T-cell (primary cell): ENCODE results near the gene RFC2. TPM values are rescaled to one million over a fixed set of nuclear protein-coding genes. Genes with fewer than 3 reads are reported as not detected.
A peak's percentile ranks its signal among the peaks of the same experiment; 100 is the strongest.
"Not testable (repeated sequence)": the region's sequence is repeated elsewhere in the genome, so short reads cannot be mapped to it uniquely, and the experiment has no call there.

Experiments used
- ATAC-seq, 4 experiments: fragments of 200-7000 bp in 3 of 4; fragments of 150-1000 bp in 1 of 4; cut with Tn5 transposase; replicated peaks in 1 of 4; 1 replicate in 3 of 4; 2 replicates in 1 of 4; pipeline ENCODE4 v1.10.0; 2021; ENCODE audit warnings: moderate library complexity in 3 of 4, mild to moderate bottlenecking in 2 of 4, moderate number of reproducible peaks in 1 of 4
- CTCF ChIA-PET, 2 donors: fragments of 300-600 bp; sonication (Branson Sonifier 250); formaldehyde crosslinking; loops; one replicate each; lab custom pipeline; 2022; ENCODE audit warnings: antibody characterized with exemption in 2 of 2; lab: Charles Lee
- POLR2A ChIA-PET, 2 donors: fragments of 300-600 bp; sonication (Branson Sonifier 250); formaldehyde crosslinking; loops; one replicate each; lab custom pipeline; 2022; ENCODE audit warnings: antibody characterized with exemption in 2 of 2; lab: Charles Lee
- DNase-seq, 35 experiments: peaks; one replicate each; pipeline versions ENCODE4 v3.0.0 to v3.0.0-alpha.2; 2013 to 2023
- H3K27ac ChIP-seq: one replicate; pipeline ENCODE4 v1.5.1; 2013; ENCODE audit warnings: low read length
- H3K27me3 ChIP-seq, 2 experiments: replicated peaks in 1 of 2; 1 replicate in 1 of 2; 2 replicates in 1 of 2; pipeline versions ENCODE4 v1.6.1 to v1.7.0; 2013; ENCODE audit warnings: low read length in 1 of 2, mixed read lengths in 1 of 2; ENCODE audit not compliant: control insufficient read depth in 2 of 2, insufficient read depth in 2 of 2; ENCODE audit errors: extremely low read depth in 1 of 2
- H3K36me3 ChIP-seq, 2 donors: 1 replicate in 1 of 2; 2 replicates in 1 of 2; pipeline versions ENCODE4 v1.6.1 to v1.7.0; 2013; ENCODE audit warnings: low read length in 1 of 2; ENCODE audit not compliant: control insufficient read depth in 2 of 2, insufficient read depth in 1 of 2; ENCODE audit errors: extremely low read depth in 1 of 2
- H3K4me1 ChIP-seq, 2 experiments: 1 replicate in 1 of 2; 2 replicates in 1 of 2; pipeline versions ENCODE4 v1.6.1 to v1.7.0; 2013; ENCODE audit warnings: low read length in 2 of 2, mixed read lengths in 1 of 2; ENCODE audit not compliant: insufficient read depth in 2 of 2, control insufficient read depth in 1 of 2; ENCODE audit errors: extremely low read depth in 1 of 2
- H3K4me3 ChIP-seq, 2 donors: 1 replicate in 1 of 2; 2 replicates in 1 of 2; pipeline versions ENCODE4 v1.5.1 to v1.7.0; 2013; ENCODE audit warnings: mild to moderate bottlenecking in 2 of 2, low read length in 1 of 2, moderate library complexity in 1 of 2; ENCODE audit not compliant: control insufficient read depth in 1 of 2; ENCODE audit errors: extremely low read depth in 1 of 2
- H3K9me3 ChIP-seq: 2 replicates; pipeline ENCODE4 v1.7.0; 2013
- H3K27ac Mint-ChIP-seq, 2 donors: one replicate each; pipeline ENCODE4 v1.8.0; 2020 to 2021; ENCODE audit warnings: mild to moderate bottlenecking in 2 of 2, mixed read lengths in 2 of 2
- H3K27me3 Mint-ChIP-seq, 2 donors: one replicate each; pipeline ENCODE4 v1.8.0; 2021 to 2022; ENCODE audit warnings: mixed read lengths in 2 of 2
- H3K36me3 Mint-ChIP-seq: one replicate; pipeline ENCODE4 v1.8.0; 2021; ENCODE audit warnings: mixed read lengths
- H3K4me1 Mint-ChIP-seq, 3 donors: one replicate each; pipeline ENCODE4 v1.8.0; 2020 to 2022; ENCODE audit warnings: mixed read lengths in 3 of 3, mild to moderate bottlenecking in 1 of 3
- H3K4me3 Mint-ChIP-seq, 3 donors: one replicate each; pipeline ENCODE4 v1.8.0; 2020 to 2022; ENCODE audit warnings: mild to moderate bottlenecking in 3 of 3, mixed read lengths in 3 of 3, moderate library complexity in 3 of 3
- H3K9me3 Mint-ChIP-seq, 3 donors: one replicate each; pipeline ENCODE4 v1.8.0; 2020 to 2022; ENCODE audit warnings: mixed read lengths in 3 of 3
- WGBS: methylation state at CpG from one replicate; pipeline ENCODE4 v1.1.5; 2013; ENCODE audit warnings: missing lambda C conversion rate; ENCODE audit not compliant: insufficient coverage; 5-methylcytosine and 5-hydroxymethylcytosine counted together
- total RNA-seq, 35 experiments: library from RNA in 6 of 35; stranded (reverse) in 6 of 35; fragments of 120-200 nt in 1 of 35; gene quantifications; one replicate each; pipeline versions ENCODE4 v1.2.1 to v1.2.4 and lab custom pipeline; 2013 to 2026

RFC2 gene
- total RNA-seq, 5 donors from 2014 or later (not counting 1 experiment from before 2014, with no cell fraction given): 13.3 to 17.6 (median 14.8) TPM

- Mint-ChIP-seq H3K4me1 (peaks cover 16 to 23% (median 17%) of the 10 kb centered on the region in 3 donors), H3K9me3 (no peaks in the 10 kb centered on the region), H3K4me3 (peak overlapping the region in 1 of 3 donors; percentile 62), H3K36me3 (no peaks in the 10 kb centered on the region), H3K27me3 (no peaks in the 10 kb centered on the region), H3K27ac (no peak overlapping the region)
- Histone ChIP-seq H3K36me3 (no peaks in the 10 kb centered on the region), H3K27me3 (peaks cover 0 to 17% of the 10 kb centered on the region in 2 experiments), H3K27ac (no peak overlapping the region), H3K4me3 (no peak overlapping the region), H3K4me1 (peaks cover 0 to 18% of the 10 kb centered on the region in 2 experiments), H3K9me3 (no peaks in the 10 kb centered on the region)
- 72% methylated on average over 4 of the region's 8 CpGs for WGBS
- ATAC-seq (no peak), DNase-seq (no peak)
- POLR2A ChIA-PET: no interaction called here
- CTCF ChIA-PET: no interaction called here
Observed at GRCh38 chr7:74216361-74216761, 37.8 kb downstream of the RFC2 start.

- no peaks in the 10 kb centered on the region for H3K27me3 Mint-ChIP-seq
- H3K9me3 Mint-ChIP-seq: no peaks in the 10 kb centered on the region
- no peak overlapping the region for H3K4me3 Mint-ChIP-seq
- no peak overlapping the region for H3K27ac ChIP-seq
- CTCF ChIA-PET: interaction anchor here (0.6 to 0.7 kb wide), 3 partner anchors 10 to 360 kb away, joined by 3 read pairs; no protein-coding TSS in a partner anchor
- peaks cover 0 to 18% of the 10 kb centered on the region in 2 experiments for H3K4me1 ChIP-seq
- no peak overlapping the region for H3K4me3 ChIP-seq
- ATAC-seq (no peak), DNase-seq (no peak)
- POLR2A ChIA-PET: no interaction called here
- WGBS: 97% methylated on average over 9 of the region's 15 CpGs
- H3K36me3 ChIP-seq: no peaks in the 10 kb centered on the region
- H3K36me3 Mint-ChIP-seq: no peaks in the 10 kb centered on the region
- H3K4me1 Mint-ChIP-seq: peaks cover 16 to 23% (median 17%) of the 10 kb centered on the region in 3 donors
- H3K27me3 ChIP-seq: peaks cover 0 to 17% of the 10 kb centered on the region in 2 experiments
- no peak overlapping the region for H3K27ac Mint-ChIP-seq
- H3K9me3 ChIP-seq: no peaks in the 10 kb centered on the region
Observed at GRCh38 chr7:74215921-74216320, 38.3 kb downstream of the RFC2 start.

DNA sequence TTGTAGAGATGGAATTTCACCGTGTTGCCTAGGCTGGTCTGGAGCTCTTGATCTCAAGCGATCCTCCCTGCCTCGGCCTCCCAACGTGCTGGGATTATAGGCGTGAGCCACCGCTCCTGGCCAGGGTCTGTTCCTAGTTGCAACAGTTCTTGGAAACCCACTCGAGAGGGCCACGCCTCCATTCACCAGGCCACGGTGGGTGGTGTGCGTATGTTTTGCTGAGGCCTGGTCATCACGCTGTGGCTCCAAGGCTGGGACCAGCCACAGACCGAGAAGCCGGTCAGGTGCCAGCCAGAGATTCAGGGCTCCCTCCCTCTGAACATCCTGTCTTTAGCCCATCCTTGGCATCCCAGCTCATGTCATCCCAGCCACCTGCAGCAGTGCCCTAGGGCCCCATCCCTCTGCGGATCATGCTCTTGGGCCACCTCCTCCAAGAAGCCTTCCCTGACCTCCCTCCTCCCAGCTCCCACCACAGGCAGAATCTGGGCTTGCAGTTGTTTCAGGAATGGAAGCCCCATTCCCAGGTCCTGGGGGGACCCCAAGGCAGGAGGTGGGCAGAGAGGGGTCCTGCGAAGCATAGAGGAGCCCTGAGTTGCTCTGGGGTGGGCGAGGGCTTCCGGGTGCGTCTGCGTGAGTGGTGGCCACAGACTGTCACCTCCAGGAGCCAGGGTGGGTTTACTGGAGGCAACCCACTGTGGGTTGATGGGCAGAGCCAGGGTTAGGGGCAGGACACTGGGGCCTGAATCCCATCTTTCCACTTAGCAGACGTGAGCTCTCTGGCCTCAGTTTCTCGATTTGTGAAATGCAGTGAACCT lies 39.2 kb downstream of the RFC2 start:
- H3K9me3 Mint-ChIP-seq: no peaks in the 10 kb centered on the region
- no peak overlapping the region for H3K4me3 Mint-ChIP-seq
- DNase-seq: no peak
- ChIA-PET CTCF (interaction anchor here (0.6 to 0.7 kb wide), 4 partner anchors 9 to 359 kb away, joined by 3 read pairs; no protein-coding TSS in a partner anchor), POLR2A (no interaction called here)
- no peaks in the 10 kb centered on the region for H3K27me3 Mint-ChIP-seq
- no peaks in the 10 kb centered on the region for H3K36me3 ChIP-seq
- H3K27ac ChIP-seq: no peak overlapping the region
- H3K4me3 ChIP-seq: no peak overlapping the region
- H3K4me1 ChIP-seq: peaks cover 0 to 24% of the 10 kb centered on the region in 2 experiments
- H3K4me1 Mint-ChIP-seq: peaks cover 16 to 25% (median 17%) of the 10 kb centered on the region in 3 donors
- no peaks in the 10 kb centered on the region for H3K9me3 ChIP-seq
- no peak for ATAC-seq
- H3K27ac Mint-ChIP-seq: no peak overlapping the region
- H3K36me3 Mint-ChIP-seq: no peaks in the 10 kb centered on the region
- peaks cover 0 to 20% of the 10 kb centered on the region in 2 experiments for H3K27me3 ChIP-seq
- 95% methylated on average over 18 of the region's 21 CpGs for WGBS

DNA sequence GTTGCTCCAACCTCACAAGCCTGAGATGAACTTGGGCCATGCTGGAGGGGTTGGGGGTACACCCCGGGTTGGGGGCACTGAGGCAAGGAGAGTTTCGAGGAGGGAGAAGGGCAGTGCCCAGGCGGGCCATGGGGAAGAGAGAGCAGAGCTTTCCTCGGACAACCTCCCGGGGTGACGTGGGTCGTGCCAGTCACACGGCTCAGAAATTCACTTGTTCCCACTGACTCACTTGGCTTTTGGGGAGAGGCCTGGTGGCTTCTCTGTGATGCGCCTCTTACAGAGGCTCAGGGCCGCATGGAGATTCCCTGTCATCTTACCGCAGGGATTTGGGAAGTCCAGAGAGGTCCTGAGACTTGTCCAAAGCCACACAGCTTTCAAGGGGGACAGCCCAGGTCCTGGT lies 41.5 kb downstream of the RFC2 start:
- no peak for ATAC-seq

DNA sequence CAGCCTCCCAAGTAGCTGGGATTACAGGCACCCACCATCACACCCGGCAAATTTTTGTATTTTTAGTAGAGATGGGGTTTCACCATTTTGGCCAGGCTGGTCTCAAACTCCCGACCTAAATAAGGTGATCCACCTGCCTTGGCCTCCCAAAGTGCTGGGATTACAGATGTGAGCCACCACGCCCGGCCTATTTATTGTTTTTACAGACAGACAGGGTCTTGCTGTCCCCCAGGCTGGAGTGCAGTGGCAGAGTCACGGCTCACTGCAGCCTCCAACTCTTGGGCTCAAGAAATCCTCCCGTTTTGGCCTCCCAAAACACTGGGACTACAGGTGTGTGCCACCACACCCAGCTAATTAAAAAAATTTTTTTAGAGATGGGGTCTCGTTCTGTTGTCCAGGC lies 46.0 kb downstream of the RFC2 start:
- Mint-ChIP-seq H3K27me3 (peaks cover 3 to 11% of the 10 kb centered on the region in 2 donors), H3K4me1 (peaks cover 13 to 27% (median 22%) of the 10 kb centered on the region in 3 donors)
- H3K4me3 ChIP-seq, H3K9me3 Mint-ChIP-seq, POLR2A ChIA-PET, H3K36me3 ChIP-seq, DNase-seq, H3K27ac Mint-ChIP-seq, H3K4me3 Mint-ChIP-seq, H3K9me3 ChIP-seq, H3K27ac ChIP-seq, H3K36me3 Mint-ChIP-seq, ATAC-seq: not testable (repeated sequence)
- 89% methylated on average over 4 of the region's 7 CpGs for WGBS
- Histone ChIP-seq H3K4me1 (peaks cover 0 to 30% of the 10 kb centered on the region in 2 experiments), H3K27me3 (peaks cover 0 to 31% of the 10 kb centered on the region in 2 experiments)
- CTCF ChIA-PET: interaction anchor here (0.6 to 4.3 kb wide), 5 partner anchors 17 to 193 kb away, joined by 3 to 31 read pairs (median 3); no protein-coding TSS in a partner anchor

More for the DNA sequence above, 41.5 kb downstream of the RFC2 start:
- H3K27me3 ChIP-seq: peaks cover 0 to 19% of the 10 kb centered on the region in 2 experiments
- CTCF ChIA-PET: no interaction called here
- no peaks in the 10 kb centered on the region for H3K9me3 ChIP-seq
- Mint-ChIP-seq H3K4me3 (no peak overlapping the region), H3K27me3 (peaks cover 0 to 8% of the 10 kb centered on the region in 2 donors), H3K27ac (no peak overlapping the region), H3K9me3 (no peaks in the 10 kb centered on the region), H3K36me3 (no peaks in the 10 kb centered on the region), H3K4me1 (peaks cover 15 to 27% (median 17%) of the 10 kb centered on the region in 3 donors)
- H3K4me3 ChIP-seq: no peak overlapping the region
- POLR2A ChIA-PET: no interaction called here
- no peak for DNase-seq
- no peak overlapping the region for H3K27ac ChIP-seq
- no peaks in the 10 kb centered on the region for H3K36me3 ChIP-seq
- WGBS: 93% methylated on average over 10 of the region's 11 CpGs
- peaks cover 0 to 24% of the 10 kb centered on the region in 2 experiments for H3K4me1 ChIP-seq

DNA sequence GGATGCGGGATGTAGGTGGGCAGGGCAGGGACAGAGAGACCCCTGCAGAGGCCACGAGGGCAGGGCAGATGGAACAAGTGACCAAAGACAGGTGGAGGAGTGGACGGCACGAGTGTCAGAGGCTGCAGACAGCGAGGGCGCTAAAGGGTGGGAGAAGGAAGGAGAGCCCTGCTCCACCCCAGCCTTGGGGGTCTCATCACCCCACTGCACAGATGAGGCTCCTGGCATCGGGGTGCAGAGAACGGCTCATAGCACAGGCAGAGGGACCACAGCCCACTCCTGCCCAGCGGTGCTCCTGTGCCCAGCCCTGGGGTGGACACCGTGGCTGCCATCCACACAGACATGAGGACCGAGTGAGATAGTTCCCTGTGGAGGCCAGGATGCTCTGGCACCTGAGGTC lies 46.6 kb downstream of the RFC2 start:
- no peaks in the 10 kb centered on the region for H3K9me3 ChIP-seq
- POLR2A ChIA-PET: interaction anchor here in 1 of 2 donors (0.7 kb wide), 1 partner anchor 1743 kb away, joined by 6 read pairs; no protein-coding TSS in a partner anchor
- no peak overlapping the region for H3K27ac ChIP-seq
- no peaks in the 10 kb centered on the region for H3K36me3 ChIP-seq
- no peaks in the 10 kb centered on the region for H3K36me3 Mint-ChIP-seq
- peaks cover 3 to 11% of the 10 kb centered on the region in 2 donors for H3K27me3 Mint-ChIP-seq
- no peaks in the 10 kb centered on the region for H3K9me3 Mint-ChIP-seq
- H3K27ac Mint-ChIP-seq: no peak overlapping the region
- H3K27me3 ChIP-seq: peaks cover 0 to 31% of the 10 kb centered on the region in 2 experiments
- DNase-seq (no peak), ATAC-seq (no peak)
- H3K4me3 Mint-ChIP-seq: peak overlapping the region in 1 of 3 donors; percentile 56
- peaks cover 13 to 27% (median 26%) of the 10 kb centered on the region in 3 donors for H3K4me1 Mint-ChIP-seq
- H3K4me1 ChIP-seq: peaks cover 0 to 34% of the 10 kb centered on the region in 2 experiments
- CTCF ChIA-PET: interaction anchor here (0.6 to 4.3 kb wide), 11 partner anchors 17 to 214 kb away, joined by 3 to 31 read pairs (median 3); no protein-coding TSS in a partner anchor
- 82% methylated on average over 6 of the region's 11 CpGs for WGBS
- no peak overlapping the region for H3K4me3 ChIP-seq
